ENCODE data around the gene CD300LF. TPM values are rescaled to one million over a fixed set of nuclear protein-coding genes. Genes with fewer than 3 reads are reported as not detected.

Gene CD300LF
- total and polyA plus RNA-seq, 4 donors: 0.13 to 1.9 (median 1.0) TPM

DNA sequence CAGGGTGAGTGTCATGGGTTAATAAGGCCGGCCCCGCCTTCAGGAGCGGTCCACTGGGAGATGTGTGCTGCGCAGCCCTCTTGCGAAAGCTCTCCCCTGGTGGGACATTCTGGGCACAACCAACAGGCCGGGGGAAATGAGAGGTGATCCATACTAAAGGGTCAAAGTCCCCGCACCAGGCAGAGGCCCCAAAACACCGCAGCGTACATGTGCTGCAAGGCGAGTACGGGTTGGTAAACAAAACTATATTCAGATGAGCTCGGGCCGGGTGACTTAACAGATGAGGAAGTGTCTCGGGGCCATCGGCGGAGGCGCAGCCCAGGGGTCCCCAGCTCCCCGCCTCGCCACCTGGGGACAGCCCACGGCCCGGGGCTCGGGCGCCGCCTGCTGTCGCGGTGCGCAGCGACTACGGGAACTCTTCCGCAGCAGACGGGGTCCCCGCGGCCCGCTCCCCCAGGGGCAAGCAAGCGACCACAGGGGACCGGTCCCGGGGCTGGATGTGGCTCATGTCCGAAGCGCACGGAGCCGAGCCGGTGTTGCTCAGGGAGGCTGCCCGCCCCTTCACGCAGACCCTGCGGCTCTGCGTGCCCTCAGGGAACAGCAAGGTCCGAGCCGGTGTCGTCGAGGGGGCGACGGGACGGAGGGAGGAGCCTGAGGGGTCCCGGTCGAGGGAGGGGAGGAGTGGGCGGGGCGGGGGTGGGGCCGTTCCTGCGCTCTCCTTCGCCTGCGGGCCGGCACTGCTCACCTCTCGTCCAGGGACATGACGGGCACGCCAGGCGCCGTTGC lies 24.0 kb upstream of the CD300LF start, which contains the start of gene RAB37:
Gene RAB37, plus strand, starts transcription at position 744 of the 786 bp plus-strand sequence. Its CDS starts 17 bp downstream, at position 761.
- H3K9me3 ChIP-seq (ENCODE audit: control insufficient read depth in 4 of 4, low read length in 3 of 4): no peaks in the 10 kb centered on the region
- H3K27me3 ChIP-seq (ENCODE audit: control insufficient read depth in 4 of 4, insufficient read depth in 4 of 4, low read length in 3 of 4): no peaks in the 10 kb centered on the region
- H3K4me1 ChIP-seq (ENCODE audit: control insufficient read depth in 4 of 4, insufficient read depth in 4 of 4, low read length in 3 of 4): peaks cover 11 to 32% (median 22%) of the 10 kb centered on the region in 4 donors
- WGBS: under 1% methylated on average over 67 of the region's 67 CpGs
- TF ChIP-seq, protein P1, sequence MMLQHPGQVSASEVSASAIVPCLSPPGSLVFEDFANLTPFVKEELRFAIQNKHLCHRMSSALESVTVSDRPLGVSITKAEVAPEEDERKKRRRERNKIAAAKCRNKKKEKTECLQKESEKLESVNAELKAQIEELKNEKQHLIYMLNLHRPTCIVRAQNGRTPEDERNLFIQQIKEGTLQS (IDR thresholded peaks at IDR 0.05): no peak
- peak; percentile 42 for TF ChIP-seq FOXA2 (IDR thresholded peaks at IDR 0.05)
- peak; percentile 21 to 69 for TF ChIP-seq RAD21 (IDR thresholded peaks at IDR 0.05)
- TF ChIP-seq GABPA (IDR thresholded peaks at IDR 0.05 in 1 of 2, conservative IDR thresholded peaks at IDR 0.05 in 1 of 2): peak in 1 of 2 donors; percentile 72
- no peak for TF ChIP-seq MAX (IDR thresholded peaks at IDR 0.05)
- no peak for TF ChIP-seq YY1 (IDR thresholded peaks at IDR 0.05)
- peak; percentile 94 to 96 for TF ChIP-seq HNF4A (conservative IDR thresholded peaks at IDR 0.05)
- no peak for TF ChIP-seq NR2F2 (IDR thresholded peaks at IDR 0.05)
- no peak for TF ChIP-seq ZBTB33 (IDR thresholded peaks at IDR 0.05)
- TF ChIP-seq TAF1 (conservative IDR thresholded peaks at IDR 0.05): no peak
- TF ChIP-seq EGR1 (IDR thresholded peaks at IDR 0.05; ENCODE audit: low read depth in 2 of 2): peak in 1 of 2 donors; percentile 52
- peak; percentile 81 for TF ChIP-seq REST (IDR thresholded peaks at IDR 0.05)
- no peak for TF ChIP-seq CTCF (IDR thresholded peaks at IDR 0.05; ENCODE audit: low read depth, low read length, missing input control)
- peak; percentile 96 for TF ChIP-seq SP1 (IDR thresholded peaks at IDR 0.05)
- TF ChIP-seq HNF4G (IDR thresholded peaks at IDR 0.05): peak; percentile 97
- peak; percentile 84 to 91 for TF ChIP-seq RXRA (IDR thresholded peaks at IDR 0.05)
- no peak for TF ChIP-seq FOXA1 (IDR thresholded peaks at IDR 0.05)
- H3K27ac ChIP-seq (ENCODE audit: low read depth in 1 of 2, low read length in 2 of 2): peak within 1 kb of the TSS; percentile 84 to 88
- H3K9ac ChIP-seq (ENCODE audit: low read depth in 1 of 2, low read length in 2 of 2): peak within 1 kb of the TSS; percentile 8 to 46
- peak within 1 kb of the TSS; percentile 54 to 65 (median 65) for H3K4me3 ChIP-seq (ENCODE audit: low read depth in 1 of 3, low read length in 3 of 3)
- H3K36me3 ChIP-seq (ENCODE audit: control insufficient read depth in 4 of 4, insufficient read depth in 3 of 4, low read depth in 1 of 4, low read length in 3 of 4): no peaks in the 10 kb centered on the region
- DNase-seq (ENCODE audit: low spot score): peak; percentile 71

Data from liver (tissue), 9 donors.